PC-9 (cell line): ENCODE measurements around the gene GALR1. TPM values are rescaled to one million over a fixed set of nuclear protein-coding genes. Genes with fewer than 3 reads are reported as not detected.

ENCODE experiments used
- Bru-seq: library from RNA; stranded (reverse); fragments of 400-500 nt; gene quantifications from one replicate; lab custom pipeline; 2021; lab: Mats Ljungman, UMichigan
- BruChase-seq, 2 experiments: library from RNA; stranded (reverse); fragments of 400-500 nt; gene quantifications; one replicate each; lab custom pipeline; 2021; lab: Mats Ljungman, UMichigan
- BruUV-seq: library from RNA; stranded (reverse); fragments of 400-500 nt; replicated peaks from 2 replicates; lab custom pipeline; 2021; lab: Mats Ljungman, UMichigan
- CTCF ChIA-PET: fragments of 300-600 bp; sonication (Branson Sonifier 250); formaldehyde crosslinking; loops from one replicate; lab custom pipeline; 2022; ENCODE audit warnings: antibody characterized with exemption; lab: Charles Lee
- POLR2A ChIA-PET: fragments of 300-600 bp; sonication (Branson Sonifier 250); formaldehyde crosslinking; loops from one replicate; lab custom pipeline; 2022; ENCODE audit warnings: antibody characterized with exemption; ENCODE audit not compliant: unreplicated experiment; lab: Charles Lee
- DNase-seq, 2 experiments: peaks; one replicate each; pipeline versions ENCODE4 v3.0.0 to v3.0.0-alpha.2; 2015 to 2022; ENCODE audit warnings: mixed read lengths in 1 of 2
- H2AFZ ChIP-seq: fragments of 200-600 bp; sonication (generic); 2 replicates; pipeline ENCODE4 v1.8.1; 2017; ENCODE audit warnings: antibody characterized with exemption
- H3F3A ChIP-seq: fragments of 200-600 bp; sonication (generic); 2 replicates; pipeline ENCODE4 v1.8.1; 2017; ENCODE audit warnings: antibody characterized with exemption, mild to moderate bottlenecking, low read depth; ENCODE audit not compliant: insufficient read depth
- H3K27ac ChIP-seq: fragments of 200-600 bp; sonication (generic); 2 replicates; pipeline ENCODE4 v1.6.1; 2016; ENCODE audit warnings: mixed run types
- H3K27me3 ChIP-seq: fragments of 200-600 bp; sonication (generic); 2 replicates; pipeline ENCODE4 v1.6.1; 2016; ENCODE audit warnings: low read depth, mixed run types; ENCODE audit not compliant: insufficient read depth
- H3K36me3 ChIP-seq: fragments of 200-600 bp; sonication (generic); 2 replicates; pipeline ENCODE4 v1.6.1; 2016; ENCODE audit warnings: low read depth, mixed run types
- H3K4me1 ChIP-seq: fragments of 200-600 bp; sonication (generic); replicated peaks from 2 replicates; pipeline ENCODE4 v1.6.1; 2016; ENCODE audit warnings: mixed run types; ENCODE audit not compliant: insufficient read depth
- H3K4me2 ChIP-seq: fragments of 200-600 bp; sonication (generic); 2 replicates; pipeline ENCODE4 v1.6.1; 2017; ENCODE audit warnings: mixed run types
- H3K4me3 ChIP-seq: fragments of 200-600 bp; sonication (generic); 2 replicates; pipeline ENCODE4 v1.6.1; 2016; ENCODE audit warnings: mixed run types
- H3K79me2 ChIP-seq: fragments of 200-600 bp; sonication (generic); 2 replicates; pipeline ENCODE4 v1.6.1; 2017; ENCODE audit warnings: low read depth, mixed run types
- H3K9me2 ChIP-seq: fragments of 200-600 bp; sonication (generic); 2 replicates; pipeline ENCODE4 v1.8.1; 2017; ENCODE audit warnings: mild to moderate bottlenecking; ENCODE audit not compliant: insufficient read depth
- H3K9me3 ChIP-seq: fragments of 200-600 bp; sonication (generic); 2 replicates; pipeline ENCODE4 v1.8.1; 2016; ENCODE audit warnings: low read depth; ENCODE audit not compliant: insufficient read depth
- H4K20me1 ChIP-seq: fragments of 200-600 bp; sonication (generic); 2 replicates; pipeline ENCODE4 v1.8.1; 2017; ENCODE audit not compliant: insufficient read depth
- EZH2 ChIP-seq: fragments of 200-600 bp; sonication (generic); IDR thresholded peaks from 2 replicates; pipeline ENCODE4 v1.8.0; 2017; ENCODE audit warnings: antibody characterized with exemption, low read depth
- intact Hi-C: fragments of 100-400 bp; cut with micrococcal nuclease; formaldehyde crosslinking; loops from one replicate; pipeline ENCODE4 v1.10.0; 2022; ENCODE audit not compliant: unreplicated experiment
- long read RNA-seq: library from polyadenylated mRNA; stranded (forward); transcript quantifications from one replicate; pipeline ENCODE4 v2.0.0, GENCODE V29; 2022
- total RNA-seq: library from RNA; stranded (reverse); gene quantifications from 2 replicates; pipeline ENCODE4 v1.2.3, GENCODE V29; 2021
- TF ChIP-seq, protein P1 (sequence below): fragments of 200-600 bp; sonication (generic); conservative IDR thresholded peaks from 2 replicates; pipeline ENCODE4 v1.6.1; 2017; ENCODE audit warnings: mixed run types, antibody characterized with exemption, mild to moderate bottlenecking, moderate library complexity

The GALR1 gene, protein sequence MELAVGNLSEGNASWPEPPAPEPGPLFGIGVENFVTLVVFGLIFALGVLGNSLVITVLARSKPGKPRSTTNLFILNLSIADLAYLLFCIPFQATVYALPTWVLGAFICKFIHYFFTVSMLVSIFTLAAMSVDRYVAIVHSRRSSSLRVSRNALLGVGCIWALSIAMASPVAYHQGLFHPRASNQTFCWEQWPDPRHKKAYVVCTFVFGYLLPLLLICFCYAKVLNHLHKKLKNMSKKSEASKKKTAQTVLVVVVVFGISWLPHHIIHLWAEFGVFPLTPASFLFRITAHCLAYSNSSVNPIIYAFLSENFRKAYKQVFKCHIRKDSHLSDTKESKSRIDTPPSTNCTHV
- total RNA-seq, result not detected in 2 replicates
- Bru-seq, nascent RNA, result not detected
- not detected for BruChase-seq, experiment 1, labeled RNA remaining after a 2-hour chase
- not detected for BruChase-seq, experiment 2, labeled RNA remaining after a 6-hour chase
- long read RNA-seq, result 0 reads

- BruUV-seq, result no TSS peak
- Histone ChIP-seq H2AFZ (no peak within 1 kb of the TSS), H3K4me2 (no peak within 1 kb of the TSS), H3K27me3 (peaks cover 25% of the 10 kb centered on the region), H3K27ac (no peak within 1 kb of the TSS), H3K4me1 (no peaks in the 10 kb centered on the region), H3K36me3 (no peaks in the 10 kb centered on the region), H4K20me1 (no peaks in the 10 kb centered on the region), H3K79me2 (no peaks in the 10 kb centered on the region), H3K4me3 (no peak within 1 kb of the TSS), H3F3A (no peaks in the 10 kb centered on the region), H3K9me2 (no peaks in the 10 kb centered on the region), H3K9me3 (no peaks in the 10 kb centered on the region; the same call in 1 of the 2 replicates)
- no peak for DNase-seq
- no peak for TF ChIP-seq EZH2
- TF ChIP-seq, protein P1, sequence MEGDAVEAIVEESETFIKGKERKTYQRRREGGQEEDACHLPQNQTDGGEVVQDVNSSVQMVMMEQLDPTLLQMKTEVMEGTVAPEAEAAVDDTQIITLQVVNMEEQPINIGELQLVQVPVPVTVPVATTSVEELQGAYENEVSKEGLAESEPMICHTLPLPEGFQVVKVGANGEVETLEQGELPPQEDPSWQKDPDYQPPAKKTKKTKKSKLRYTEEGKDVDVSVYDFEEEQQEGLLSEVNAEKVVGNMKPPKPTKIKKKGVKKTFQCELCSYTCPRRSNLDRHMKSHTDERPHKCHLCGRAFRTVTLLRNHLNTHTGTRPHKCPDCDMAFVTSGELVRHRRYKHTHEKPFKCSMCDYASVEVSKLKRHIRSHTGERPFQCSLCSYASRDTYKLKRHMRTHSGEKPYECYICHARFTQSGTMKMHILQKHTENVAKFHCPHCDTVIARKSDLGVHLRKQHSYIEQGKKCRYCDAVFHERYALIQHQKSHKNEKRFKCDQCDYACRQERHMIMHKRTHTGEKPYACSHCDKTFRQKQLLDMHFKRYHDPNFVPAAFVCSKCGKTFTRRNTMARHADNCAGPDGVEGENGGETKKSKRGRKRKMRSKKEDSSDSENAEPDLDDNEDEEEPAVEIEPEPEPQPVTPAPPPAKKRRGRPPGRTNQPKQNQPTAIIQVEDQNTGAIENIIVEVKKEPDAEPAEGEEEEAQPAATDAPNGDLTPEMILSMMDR, result no peak
- intact Hi-C loops, result no loop called here
- POLR2A ChIA-PET, result no interaction called here
- CTCF ChIA-PET, result no interaction called here
Observed at GRCh38 chr18:77249569-77250500, at the start of gene GALR1. TSS of gene GALR1 (plus strand) at chr18:77249848. CDS start at chr18:77250549, 701 bp downstream.

GRCh38 chr18:77201506-77201905 is 48.1 kb upstream of the GALR1 start:
- ChIA-PET CTCF (no interaction called here), POLR2A (no interaction called here)
- Histone ChIP-seq H3K79me2 (no peaks in the 10 kb centered on the region), H3K4me2 (peak overlapping the region; percentile 19; the same call in 1 of the 2 replicates), H3K4me3 (no peak overlapping the region), H3K4me1 (0 out of 2 replicates have a peak, but pooled peaks cover 6% of the 10 kb centered on the region), H2AFZ (no peak overlapping the region), H3F3A (no peaks in the 10 kb centered on the region), H3K36me3 (no peaks in the 10 kb centered on the region), H3K9me3 (no peaks in the 10 kb centered on the region), H3K27me3 (no peaks in the 10 kb centered on the region), H4K20me1 (no peaks in the 10 kb centered on the region), H3K27ac (no peak overlapping the region), H3K9me2 (no peaks in the 10 kb centered on the region)
- TF ChIP-seq EZH2, result no peak
- TF ChIP-seq, protein P1, result no peak
- no peak for DNase-seq
- BruUV-seq, result no TSS peak
- intact Hi-C loops, result no loop called here

GRCh38 chr18:77202329-77202728 is 47.3 kb upstream of the GALR1 start:
- CTCF ChIA-PET, result no interaction called here
- H3K4me3 ChIP-seq, result no peak overlapping the region
- H3K27me3 ChIP-seq, result no peaks in the 10 kb centered on the region
- intact Hi-C loops, result no loop called here
- BruUV-seq, result no TSS peak
- H3K27ac ChIP-seq, result no peak overlapping the region
- no peaks in the 10 kb centered on the region for H3K79me2 ChIP-seq
- no peaks in the 10 kb centered on the region for H3F3A ChIP-seq
- H4K20me1 ChIP-seq, result no peaks in the 10 kb centered on the region
- no peaks in the 10 kb centered on the region for H3K9me2 ChIP-seq
- H2AFZ ChIP-seq, result no peak overlapping the region
- no peak for DNase-seq
- H3K9me3 ChIP-seq, result no peaks in the 10 kb centered on the region
- H3K4me2 ChIP-seq, result no peak overlapping the region
- POLR2A ChIA-PET, result interaction anchor here (0.7 kb wide), 1 partner anchor 206 kb away, joined by 6 read pairs; no protein-coding TSS in a partner anchor
- TF ChIP-seq EZH2, result no peak
- TF ChIP-seq, protein P1, result no peak
- H3K4me1 ChIP-seq, result 0 out of 2 replicates have a peak, but pooled peaks cover 6% of the 10 kb centered on the region
- H3K36me3 ChIP-seq, result no peaks in the 10 kb centered on the region
